Stimulated activated CD4-positive, alpha-beta T cell treated with anti-CD3 and anti-CD28 coated beads, Interleukin-1b, Interleukin-23, amount 100 ng/mL, for 24 hours (primary cell): Measurements from ENCODE around the gene PRDX2.

ENCODE experiments used
- DNase-seq, 4 experiments: peaks; one replicate each; pipeline ENCODE4 v3.0.0-alpha.2; 2020; ENCODE audit warnings: low read depth in 4 of 4, low spot score in 1 of 4

Gene PRDX2

DNA sequence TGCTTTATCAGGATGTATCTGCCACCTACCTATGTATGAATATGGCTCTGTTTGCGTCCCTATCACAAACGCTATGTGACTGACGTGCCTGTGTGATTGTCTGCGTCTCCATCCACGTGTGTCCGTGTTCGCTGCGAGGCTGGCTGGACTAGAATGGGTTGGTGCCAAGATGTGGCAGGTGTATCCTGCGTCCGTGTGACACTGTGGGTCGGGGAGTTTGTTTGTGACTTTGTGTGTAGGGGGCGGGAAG is 19.5 kb downstream of the PRDX2 start:
- DNase-seq = no peak

DNA sequence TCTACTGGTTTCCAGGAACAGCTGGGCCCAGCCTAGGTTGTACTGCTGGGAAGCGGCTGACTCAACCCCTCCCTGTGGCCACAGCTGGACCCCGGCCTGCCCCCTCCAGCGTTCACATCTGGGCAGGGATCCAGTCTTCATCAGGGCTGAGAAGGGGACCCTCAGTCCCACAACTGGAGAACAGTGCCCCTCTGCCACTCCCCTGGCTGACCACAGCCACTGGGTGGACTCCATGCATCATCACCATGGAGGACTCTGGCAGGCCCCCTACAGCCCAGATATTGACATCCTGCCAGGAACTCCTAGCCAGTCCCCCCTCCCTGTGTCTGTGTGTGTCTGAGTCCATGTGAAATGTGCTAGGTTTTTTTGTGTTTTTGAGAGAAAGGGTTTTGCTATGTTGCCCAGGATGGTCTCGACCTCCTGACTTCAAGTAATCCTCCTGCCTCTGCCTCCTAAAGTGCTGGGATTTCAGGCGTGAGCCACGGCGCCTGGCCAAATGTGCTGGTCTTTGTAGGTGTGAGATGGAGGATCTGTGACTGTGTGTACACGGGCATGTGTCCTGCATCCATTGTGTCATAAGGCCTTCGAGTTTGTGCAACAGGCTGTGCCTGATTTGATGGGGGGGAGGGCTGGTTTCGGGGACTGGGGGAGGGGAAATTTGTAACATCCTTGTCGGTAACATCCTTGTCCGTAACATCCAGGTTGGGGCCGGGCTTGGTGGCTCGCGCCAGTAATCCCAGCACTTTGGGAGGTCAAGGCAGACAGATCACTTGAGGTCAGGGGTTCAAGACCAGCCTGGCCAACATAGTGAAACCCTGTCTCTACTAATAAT is 22.2 kb downstream of the PRDX2 start:
- DNase-seq = no peak

DNA sequence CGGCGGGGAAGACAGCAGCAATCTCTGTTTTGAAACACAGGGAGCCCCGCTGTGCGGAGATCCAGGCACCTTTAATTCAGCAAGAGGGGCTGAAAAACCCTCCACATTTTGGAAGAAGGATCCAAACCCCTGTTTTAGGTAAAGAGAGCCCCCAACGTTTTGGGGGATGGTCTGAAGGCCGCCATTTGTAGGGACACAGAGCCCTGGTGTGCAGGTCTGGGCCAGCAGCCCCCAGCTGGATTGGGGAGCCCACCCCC is 22.8 kb downstream of the PRDX2 start:
- DNase-seq = no peak

DNA sequence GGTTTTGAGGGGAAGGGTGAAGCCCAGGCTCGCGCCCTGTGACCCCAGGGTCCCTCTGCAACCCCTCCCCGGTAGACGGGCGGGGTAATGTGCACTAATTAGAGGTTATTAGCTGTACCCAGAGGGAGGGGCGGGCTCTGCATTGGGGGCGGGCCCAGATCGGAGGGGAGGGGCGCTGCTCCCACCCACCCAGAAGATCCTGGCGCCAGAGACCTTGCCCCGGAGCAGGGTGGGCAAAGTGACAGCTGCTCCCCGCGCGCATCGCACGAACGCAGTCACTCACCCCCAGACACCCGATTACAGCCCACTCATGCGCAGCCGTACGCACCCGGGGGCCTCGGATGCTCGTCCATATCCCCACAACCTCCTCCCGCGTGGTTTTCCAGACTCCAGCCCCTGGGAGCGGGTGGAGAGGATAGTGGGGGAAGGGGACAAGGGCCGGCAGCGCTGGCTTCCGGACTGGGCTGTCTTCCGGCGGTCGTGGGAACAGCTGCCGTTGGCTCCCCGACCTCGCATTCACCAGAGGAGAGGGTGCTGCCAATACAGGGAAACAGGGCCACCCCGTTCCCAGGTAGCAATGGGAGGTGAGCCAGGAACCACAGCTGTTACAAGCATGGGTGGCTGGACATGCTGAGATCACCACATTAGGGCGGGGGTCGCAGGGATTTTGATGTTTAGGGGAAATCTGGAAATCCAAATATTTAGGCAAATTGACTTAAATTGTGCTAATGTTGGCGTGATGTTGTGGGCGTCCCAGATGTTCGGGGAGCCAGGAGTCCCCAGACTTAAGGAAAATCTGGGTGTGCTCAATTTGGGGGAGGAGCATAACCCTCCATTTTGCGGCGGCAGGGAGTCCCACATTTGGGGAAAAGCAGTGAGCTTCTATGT is 23.3 kb downstream of the PRDX2 start:
- no peak for DNase-seq

DNA sequence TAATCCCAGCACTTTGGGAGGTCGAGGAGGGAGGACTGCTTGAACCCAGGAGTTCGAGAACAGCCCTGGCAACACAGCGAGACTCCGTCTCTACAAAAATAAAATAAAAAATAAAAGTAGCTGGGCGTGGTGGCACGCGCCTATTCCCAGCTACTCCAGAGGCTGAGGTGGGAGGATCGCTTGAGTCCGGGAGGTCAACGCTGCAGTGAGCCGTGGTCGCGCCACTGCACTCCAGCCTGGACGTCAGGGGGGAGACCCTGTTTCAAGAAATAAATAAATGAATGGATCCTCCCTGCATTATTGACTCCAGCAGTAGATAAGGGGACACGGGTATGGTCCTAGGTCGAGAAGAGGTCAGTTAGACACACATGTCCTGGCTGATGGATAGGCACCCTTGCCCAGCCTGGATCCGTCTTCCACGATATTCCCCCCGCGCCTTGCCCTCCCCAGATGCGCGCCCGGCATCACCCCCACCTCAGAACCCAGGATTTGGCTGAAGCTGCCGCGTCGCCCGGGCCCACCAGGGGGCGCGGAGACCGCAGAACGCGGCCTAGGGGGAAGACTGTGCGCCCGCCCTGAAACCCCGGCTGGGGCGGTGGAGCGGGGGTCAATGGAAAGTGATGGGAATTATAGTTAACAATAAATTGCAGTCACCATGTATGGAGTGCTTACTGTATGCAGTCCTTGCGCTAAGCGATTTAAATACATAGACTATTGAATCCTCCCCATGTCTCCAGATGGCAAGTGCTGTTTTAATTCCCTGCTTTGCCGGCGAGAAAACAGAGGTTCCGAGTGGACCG is 24.2 kb downstream of the PRDX2 start:
- peak in 2 of 4 experiments; percentile 71 to 79 for DNase-seq

DNA sequence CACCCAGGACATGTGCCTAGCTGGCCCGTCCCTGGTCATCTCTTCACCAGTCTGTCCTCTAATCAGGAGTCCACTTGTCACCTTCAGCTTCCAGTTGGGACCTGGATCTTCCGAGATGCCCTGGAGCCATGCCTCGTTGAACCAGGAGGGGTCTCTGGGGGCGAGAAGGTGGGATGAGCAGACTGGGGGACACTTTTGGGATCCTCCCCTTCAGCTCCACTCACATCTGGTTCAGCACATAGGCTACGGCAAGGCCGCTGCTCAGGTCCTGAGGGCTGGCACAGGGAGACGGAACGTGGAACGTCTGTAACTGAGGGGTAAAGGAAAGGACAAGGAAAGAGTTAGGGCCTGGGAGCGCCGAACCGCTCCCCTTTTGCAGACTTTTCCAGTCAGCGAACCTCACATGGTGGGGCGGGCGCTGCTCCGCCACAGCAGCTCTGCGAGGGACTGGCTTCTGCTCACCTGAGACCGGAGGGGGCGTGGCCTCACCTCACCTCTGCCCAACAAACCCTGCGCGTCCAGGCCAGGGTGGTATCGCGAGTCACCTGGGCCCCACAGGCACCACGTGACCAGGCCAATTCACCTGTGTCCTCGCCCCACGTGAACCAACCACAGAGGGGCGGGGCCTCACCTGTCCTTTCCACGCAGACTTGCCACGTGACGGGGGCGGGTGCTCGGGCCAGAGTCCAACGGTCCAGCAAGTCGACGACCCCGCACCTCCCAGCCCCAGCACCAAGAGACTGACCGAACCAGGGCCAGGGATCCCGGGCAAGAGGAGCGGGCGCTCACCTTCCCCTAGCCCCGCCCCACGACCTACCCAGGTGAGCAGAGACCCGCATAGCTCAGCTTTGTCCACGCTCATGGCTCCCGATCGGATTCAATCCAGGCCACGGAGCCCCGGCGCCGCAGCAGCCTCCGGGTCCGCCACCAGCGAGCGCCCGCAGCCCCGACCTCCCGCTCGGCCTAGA is 26.7 kb downstream of the PRDX2 start, which contains the start of gene HOOK2:
TSS of gene HOOK2 (minus strand) at position 965 of the 968 bp plus-strand sequence. CDS start at position 862, 103 bp downstream.
- no peak for DNase-seq

DNA sequence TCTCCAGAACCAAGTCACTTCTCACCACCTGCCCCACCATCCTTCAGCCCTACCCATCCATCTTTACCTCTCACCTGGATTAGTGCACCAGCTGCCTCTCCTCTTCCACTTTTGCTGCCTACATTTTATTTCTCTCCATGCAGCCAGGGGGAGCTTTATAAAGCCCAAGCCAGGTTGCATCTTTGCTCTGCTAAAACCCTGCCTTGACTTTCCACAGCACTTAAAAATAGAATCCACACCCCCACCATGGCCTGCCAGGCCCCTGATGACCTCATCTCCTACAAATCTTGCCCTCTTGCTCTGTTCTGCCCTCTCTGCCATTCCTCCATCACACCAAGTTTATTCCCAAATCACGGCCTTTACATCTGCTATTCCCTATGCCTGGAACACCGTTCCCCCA is 28.0 kb downstream of the PRDX2 start:
- DNase-seq = no peak

DNA sequence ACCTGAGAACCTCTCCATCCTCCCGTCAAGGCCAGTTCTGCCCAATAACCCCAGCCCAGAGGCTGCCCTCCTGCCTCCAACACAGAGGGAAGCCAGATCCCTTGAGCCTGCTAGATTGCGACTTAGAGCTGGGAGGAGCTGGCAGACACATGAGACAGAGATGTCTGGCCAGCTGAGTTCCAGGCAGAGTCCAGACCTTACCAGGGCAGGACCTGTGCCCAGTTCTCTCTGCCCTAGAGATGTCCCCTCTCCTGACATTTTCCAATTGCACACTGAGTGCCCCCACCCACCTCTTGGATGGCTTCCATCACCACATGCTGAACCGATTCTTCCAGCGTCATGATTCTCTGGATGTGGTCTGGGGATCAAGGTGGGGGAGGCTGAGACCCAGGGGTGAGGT is 29.3 kb downstream of the PRDX2 start:
- no peak for DNase-seq

DNA sequence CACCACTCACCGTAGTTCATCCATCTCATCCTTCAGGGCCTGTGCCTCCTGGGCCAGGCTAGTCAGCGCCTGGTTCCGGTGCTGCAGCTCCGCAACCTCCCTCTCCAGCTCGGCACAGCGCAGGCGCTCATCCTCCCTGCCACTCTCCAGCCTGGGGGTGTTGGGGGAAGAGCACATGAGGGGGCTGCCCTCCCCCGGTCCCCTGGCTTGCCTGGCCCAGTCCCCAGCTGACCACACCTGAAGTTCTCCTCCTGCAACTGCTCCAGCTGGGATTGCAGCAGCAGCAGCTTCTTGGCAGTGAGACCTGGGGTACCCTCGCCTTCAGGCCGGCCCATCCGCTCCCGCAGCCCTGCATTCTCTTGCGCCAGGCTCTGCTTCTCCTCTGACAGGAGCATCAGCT is 30.7 kb downstream of the PRDX2 start:
- no peak for DNase-seq

DNA sequence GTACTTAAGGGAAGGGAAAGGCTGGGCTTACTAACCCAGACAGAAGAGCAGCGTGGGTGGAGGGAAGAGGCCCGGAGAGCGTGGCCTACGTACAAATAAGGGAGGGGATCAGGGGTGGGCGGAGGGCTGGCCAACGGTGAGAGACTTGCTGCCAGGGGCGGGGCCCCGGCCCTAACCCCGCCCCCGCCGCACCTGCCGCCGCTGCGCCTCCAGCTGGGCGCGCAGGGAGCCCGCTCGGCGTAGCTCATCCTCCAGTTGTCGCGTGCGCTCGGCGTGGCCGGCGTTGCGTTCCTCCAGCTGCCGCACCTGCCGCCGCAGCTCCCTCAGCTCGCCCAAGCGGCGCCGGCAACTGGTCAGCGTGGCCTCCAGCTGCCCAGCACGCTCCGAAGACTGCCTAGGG is 31.9 kb downstream of the PRDX2 start:
- DNase-seq = no peak

DNA sequence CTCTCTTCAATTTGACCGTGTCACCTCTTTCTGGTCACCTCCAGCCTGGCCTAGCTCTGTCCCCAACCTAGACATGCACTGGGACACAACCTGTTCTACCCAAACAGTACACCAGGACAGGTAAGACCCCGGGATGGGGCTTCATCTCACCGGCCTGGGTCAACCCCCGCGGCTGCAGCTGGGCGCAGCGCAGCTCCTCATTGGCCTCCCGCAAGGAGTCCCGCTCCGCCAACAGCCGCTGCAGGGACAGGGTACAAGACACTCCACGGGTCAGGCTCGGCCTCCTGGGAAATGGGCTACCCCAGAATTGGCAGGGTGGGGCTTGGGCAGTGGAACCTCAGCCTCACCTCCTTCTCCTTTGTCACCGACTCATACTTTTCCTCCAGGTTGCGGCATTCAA is 33.9 kb downstream of the PRDX2 start:
- no peak for DNase-seq

DNA sequence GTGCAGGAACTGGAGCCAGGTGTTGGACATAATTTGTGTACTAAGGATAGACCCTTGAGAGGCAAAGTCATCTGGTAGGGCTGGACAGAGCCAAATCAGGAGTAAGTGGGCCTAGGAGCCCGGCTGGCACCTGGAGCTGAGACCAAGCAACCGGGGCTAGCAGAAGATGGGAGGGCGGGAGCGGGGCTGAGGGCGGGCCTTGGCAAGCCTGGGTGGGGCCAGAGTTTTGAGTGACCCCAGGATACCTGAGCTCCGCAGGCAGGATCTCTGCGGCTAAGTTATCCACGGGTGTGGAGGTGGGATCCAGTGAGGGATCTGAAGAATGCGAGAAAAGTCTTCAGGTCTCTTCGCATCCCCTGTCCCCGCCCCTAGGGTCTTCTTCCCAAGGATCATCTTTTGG is 34.5 kb downstream of the PRDX2 start:
- DNase-seq = no peak

DNA sequence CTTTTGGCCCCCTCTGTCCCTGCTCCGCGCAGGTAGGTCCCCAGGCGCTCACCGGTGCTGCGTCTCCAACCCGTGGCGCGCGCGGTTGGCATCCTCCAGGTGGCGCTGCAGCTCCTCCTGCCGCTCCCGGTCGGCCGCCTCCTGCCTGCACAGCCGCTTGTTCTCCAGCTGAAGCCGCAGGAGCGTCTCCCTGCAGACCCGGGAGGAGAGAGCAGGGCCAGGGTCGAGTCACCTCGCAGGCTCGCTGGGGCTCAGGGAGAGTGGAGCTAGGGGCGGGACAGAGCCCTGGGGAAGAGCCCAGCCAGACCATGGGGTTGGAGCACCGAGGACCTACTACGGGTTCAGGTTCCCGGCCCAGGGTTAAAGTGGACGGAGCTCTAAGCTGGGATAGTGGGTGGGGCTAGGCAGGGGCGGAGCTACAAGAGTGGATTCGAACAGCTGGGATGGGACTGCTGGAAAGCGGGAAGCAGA is 35.5 kb downstream of the PRDX2 start:
- DNase-seq = peak in 2 of 4 experiments; percentile 64 to 82

DNA sequence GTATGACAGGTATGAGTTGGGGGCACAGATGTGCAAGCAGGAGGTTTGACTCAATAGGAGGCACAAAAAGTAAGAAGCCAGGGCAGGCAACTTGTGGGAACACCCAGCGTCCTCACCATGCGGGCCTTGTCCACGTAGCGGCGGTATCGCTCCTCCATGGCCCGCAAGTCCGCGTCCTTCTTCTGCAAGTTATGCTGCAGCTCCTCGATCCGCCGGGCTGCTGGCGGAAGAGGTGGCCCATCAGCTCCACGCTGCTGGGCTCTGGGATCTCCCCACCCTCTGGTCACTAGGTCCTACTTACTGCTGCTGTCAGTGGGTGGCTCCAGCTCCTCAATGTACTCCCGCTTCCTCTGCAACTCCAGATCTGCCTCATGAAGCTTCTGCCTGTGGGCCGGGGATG is 36.9 kb downstream of the PRDX2 start:
- DNase-seq = no peak

DNA sequence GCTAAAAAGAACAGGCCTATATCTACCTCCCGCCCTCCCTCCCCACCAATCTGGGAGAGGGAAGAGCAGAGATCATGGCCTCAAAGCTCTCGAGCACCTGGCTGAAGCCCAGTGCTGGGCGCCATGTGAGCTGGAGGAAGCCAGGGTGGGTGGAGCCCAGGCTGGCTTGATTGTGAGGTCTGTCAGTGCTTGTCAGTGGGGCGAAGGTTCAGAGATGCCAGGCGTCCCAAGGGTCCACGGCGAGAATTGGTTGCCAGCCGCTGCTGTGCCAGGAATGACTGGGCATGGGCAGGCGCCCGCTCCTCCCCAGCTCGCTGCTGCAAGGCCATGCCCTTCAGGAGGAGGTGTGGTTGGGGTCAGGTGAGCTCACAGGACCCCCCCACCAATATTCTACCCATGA is 38.5 kb downstream of the PRDX2 start:
- no peak for DNase-seq

DNA sequence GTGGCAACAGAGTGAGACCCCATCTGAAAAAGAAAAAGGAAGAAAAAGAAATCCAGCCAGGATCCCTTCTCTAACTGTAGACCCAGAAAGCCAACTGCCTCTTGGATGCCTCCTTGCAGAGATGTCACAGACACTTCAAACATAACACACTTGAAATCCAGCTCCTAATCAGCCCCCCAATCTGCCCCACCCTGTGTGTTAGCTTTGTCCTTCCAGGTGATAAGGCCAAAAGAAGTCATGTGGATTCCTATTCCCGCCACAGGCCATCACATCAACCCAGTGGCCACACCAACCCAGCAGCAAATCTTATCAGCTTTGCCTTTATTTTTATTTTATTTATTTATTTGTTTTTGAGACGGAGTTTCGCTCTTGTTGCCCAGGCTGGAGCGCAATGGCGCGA is 41.9 kb downstream of the PRDX2 start:
- DNase-seq = no peak

DNA sequence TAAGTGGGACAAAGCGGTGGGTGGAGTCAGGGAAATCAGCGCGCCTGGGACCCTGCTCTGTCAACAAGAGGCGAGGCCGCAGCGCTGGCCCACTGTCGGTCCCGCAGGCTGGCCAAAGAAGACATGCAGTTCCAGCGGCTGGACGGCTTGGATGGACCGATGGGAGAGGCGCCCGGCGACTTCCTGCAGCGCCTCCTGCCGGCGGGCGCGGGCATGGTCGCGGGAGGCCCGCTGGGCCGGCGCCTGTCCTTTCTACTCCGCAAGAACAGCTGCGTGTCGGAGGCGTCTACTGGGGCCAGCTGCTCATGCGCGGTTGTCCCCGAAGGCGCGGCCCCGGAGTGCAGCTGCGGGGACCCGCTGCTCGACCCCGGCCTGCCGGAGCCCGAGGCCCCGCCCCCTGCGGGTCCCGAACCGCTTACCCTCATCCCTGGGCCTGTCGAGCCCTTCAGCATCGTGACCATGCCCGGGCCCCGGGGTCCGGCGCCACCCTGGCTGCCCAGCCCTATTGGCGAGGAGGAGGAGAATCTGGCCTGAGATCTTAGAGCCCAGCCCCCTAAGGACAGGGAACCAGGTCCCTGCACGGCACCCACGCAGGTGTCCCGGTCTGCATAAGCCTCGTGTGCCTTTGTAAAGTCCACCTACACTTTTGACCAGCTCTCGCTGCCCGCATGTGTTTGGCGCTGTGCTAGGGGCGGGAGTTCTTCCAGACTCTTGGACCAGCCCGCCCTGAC is 43.9 kb downstream of the PRDX2 start:
- no peak for DNase-seq

DNA sequence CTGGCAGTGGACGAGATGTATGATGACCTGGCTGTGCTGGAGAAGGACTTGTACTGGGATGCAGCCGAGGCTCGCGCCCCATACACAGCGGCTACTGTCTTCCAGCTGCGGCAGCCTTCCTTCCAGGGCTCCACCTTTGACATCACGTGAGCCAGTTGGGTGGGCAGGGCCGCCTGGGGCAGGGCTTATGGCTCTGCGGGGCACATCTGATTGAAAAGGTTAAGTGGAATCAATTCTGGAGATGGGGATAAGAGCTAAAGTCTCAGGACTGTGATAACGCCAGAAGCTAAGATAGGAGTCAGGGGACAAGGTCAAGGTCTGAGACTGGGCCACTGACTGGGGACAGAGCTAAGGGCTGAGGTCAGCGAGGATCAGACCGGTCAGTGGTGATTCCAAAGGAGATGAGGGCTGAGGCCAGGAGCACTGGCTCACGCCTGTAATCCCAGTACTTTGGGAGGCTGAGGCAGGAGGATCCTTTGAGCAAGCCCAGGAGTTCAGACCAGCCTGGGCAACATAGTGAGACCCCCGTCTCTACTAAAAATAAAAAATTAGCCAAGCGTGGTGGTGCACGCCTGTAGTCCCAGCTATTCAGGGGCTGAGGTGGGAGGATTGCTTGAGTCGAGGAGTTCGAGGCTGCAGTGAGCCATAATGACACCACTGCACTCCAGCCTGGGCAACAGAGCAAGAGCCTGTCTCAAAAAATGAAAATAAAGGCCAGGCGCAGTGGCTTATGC is 45.3 kb downstream of the PRDX2 start:
- no peak for DNase-seq

DNA sequence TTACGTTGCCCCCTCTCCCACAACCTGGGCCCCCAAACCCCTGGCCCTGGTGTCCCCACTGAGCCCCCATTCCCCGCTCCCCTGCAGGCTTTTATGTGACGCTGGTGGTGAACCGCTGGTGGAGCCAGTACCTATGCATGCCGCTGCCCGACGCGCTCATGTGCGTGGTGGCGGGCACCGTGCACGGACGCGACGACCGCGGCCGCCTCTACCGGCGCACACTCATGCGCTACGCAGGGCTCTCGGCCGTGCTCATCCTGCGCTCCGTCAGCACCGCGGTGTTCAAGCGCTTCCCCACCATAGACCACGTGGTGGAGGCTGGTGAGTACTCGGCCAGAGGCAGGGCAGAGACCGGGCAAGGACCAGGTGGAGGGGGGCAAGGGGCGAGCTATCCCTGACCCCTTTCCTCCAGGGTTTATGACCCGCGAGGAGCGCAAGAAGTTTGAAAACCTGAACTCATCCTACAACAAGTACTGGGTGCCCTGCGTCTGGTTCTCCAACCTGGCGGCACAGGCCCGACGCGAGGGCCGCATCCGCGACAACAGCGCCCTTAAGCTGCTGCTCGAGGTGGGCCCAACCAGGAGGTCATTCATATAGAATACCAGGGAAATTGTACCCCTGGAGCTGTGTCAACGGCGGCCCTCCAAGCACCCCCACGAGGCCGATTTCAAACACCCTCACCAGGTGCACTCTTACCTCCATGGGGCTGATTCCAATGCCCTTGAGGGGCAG is 47.0 kb downstream of the PRDX2 start:
- DNase-seq = no peak
